Kidney glomerular epithelial cell (primary cell): ENCODE results near the gene MTERF4.

Experiments used
- DNase-seq: peaks from one replicate; lab custom pipeline; 2025; lab: John Stamatoyannopoulos, UW

Gene MTERF4

GRCh38 chr2:241049739-241050623 is 52.1 kb downstream of the MTERF4 start:
- no peak for DNase-seq

- no peak for DNase-seq
These were observed 53.1 kb downstream of the MTERF4 start for GRCh38 chr2:241048949-241049343.

GRCh38 chr2:241048149-241048948 is 53.7 kb downstream of the MTERF4 start:
- DNase-seq, result no peak

- DNase-seq, result no peak
These were observed 54.7 kb downstream of the MTERF4 start for GRCh38 chr2:241047253-241048010.
